Measurements from ENCODE around the gene ARHGAP18.

ARHGAP18 gene

DNA sequence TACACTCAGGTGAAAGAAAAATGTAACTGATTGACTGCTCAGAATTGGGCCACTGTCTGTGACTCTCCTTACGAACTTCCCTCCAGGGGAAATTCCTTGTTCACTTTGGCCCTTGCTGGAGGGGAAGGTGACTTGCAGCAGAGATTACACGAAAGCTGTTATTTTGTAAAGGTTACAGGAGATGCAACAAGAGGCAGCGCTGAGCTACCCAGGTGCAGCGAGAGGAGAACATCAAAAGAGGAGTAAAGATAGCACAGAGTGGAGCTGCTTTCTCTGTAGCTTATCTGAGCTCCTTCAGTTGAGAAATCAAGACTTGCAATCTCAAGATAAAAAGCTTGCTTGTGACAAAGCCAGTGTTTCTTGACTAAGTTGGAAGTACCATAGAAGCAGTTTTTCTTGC, 144.6 kb downstream of the ARHGAP18 start:
- H3K4me3 ChIP-seq (ENCODE audit: low read depth, low read length): no peak overlapping the region
- no peaks in the 10 kb centered on the region for H3K4me1 ChIP-seq (ENCODE audit: control insufficient read depth, insufficient read depth, low read length, unreplicated experiment)
- H3K36me3 ChIP-seq (ENCODE audit: insufficient read depth, low read length): peaks cover 3% of the 10 kb centered on the region; the same call in 1 of the 2 replicates
- H2AFZ ChIP-seq (ENCODE audit: low read length, unreplicated experiment): no peak overlapping the region
- H3K27me3 ChIP-seq (ENCODE audit: insufficient read depth, low read length): no peaks in the 10 kb centered on the region
- H3K27ac ChIP-seq (ENCODE audit: low read depth, low read length): no peak overlapping the region
- H3K79me2 ChIP-seq (ENCODE audit: control insufficient read depth, insufficient read depth, low read length, unreplicated experiment): no peaks in the 10 kb centered on the region

DNA sequence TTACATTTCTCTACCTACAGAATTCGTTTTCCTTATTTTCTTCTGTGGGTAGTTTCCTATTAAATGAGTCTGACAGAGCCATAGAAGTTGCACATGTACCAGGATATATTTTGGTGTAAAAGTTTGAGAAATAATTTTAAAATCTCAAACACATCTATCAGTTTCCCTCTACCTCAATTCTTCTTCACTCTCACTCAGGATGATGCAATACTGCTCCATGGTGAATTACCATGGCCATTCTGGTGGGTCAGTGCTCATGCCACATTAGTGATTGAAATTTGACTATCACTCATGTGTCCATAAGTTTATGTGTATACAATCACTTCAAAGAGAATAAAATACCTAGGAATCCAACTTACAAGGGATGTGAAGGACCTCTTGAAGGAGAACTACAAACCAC, 151.7 kb downstream of the ARHGAP18 start:
- Histone ChIP-seq H3K4me1 (ENCODE audit: control insufficient read depth, insufficient read depth, low read length, unreplicated experiment) (no peaks in the 10 kb centered on the region), H2AFZ (ENCODE audit: low read length, unreplicated experiment) (no peak overlapping the region), H3K27me3 (ENCODE audit: insufficient read depth, low read length) (no peaks in the 10 kb centered on the region), H3K27ac (ENCODE audit: low read depth, low read length) (no peak overlapping the region), H3K79me2 (ENCODE audit: control insufficient read depth, insufficient read depth, low read length, unreplicated experiment) (no peaks in the 10 kb centered on the region), H3K4me3 (ENCODE audit: low read depth, low read length) (no peak overlapping the region), H3K36me3 (ENCODE audit: insufficient read depth, low read length) (peaks cover 10% of the 10 kb centered on the region; the same call in 1 of the 2 replicates)

DNA sequence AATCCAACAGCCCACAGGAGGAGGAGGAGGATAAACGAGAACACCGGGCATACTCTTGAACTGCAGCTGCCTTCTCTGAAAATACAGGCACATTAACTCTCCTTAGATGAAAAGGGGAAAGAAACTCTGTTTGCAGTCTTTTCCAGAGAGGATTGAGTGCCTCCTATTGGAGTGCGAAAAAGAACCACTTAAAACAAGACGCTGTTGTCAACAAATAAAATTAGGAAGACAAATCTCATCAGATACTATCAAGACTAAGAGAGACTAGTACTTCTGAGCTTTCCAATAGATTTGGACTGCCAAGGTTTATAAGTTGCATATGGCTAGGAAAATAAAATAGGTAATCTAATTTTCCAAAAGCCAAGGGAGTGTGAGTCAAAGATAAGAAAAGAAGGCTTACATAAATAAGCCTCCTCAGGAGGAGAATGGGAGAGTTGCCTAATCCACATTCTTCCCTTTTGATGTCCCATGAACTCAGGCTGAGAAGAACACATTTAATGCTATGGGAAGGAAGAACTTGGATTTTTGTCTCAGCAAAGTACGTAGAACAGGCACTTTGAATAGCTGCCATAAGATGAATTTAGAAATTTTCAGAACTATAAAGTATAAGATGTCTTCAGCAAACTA, 154.7 kb downstream of the ARHGAP18 start:
- no peak overlapping the region for H2AFZ ChIP-seq (ENCODE audit: low read length, unreplicated experiment)
- H3K36me3 ChIP-seq (ENCODE audit: insufficient read depth, low read length): peaks cover 6% of the 10 kb centered on the region; the same call in 1 of the 2 replicates
- H3K27ac ChIP-seq (ENCODE audit: low read depth, low read length): no peak overlapping the region
- no peaks in the 10 kb centered on the region for H3K4me1 ChIP-seq (ENCODE audit: control insufficient read depth, insufficient read depth, low read length, unreplicated experiment)
- no peaks in the 10 kb centered on the region for H3K27me3 ChIP-seq (ENCODE audit: insufficient read depth, low read length)
- H3K79me2 ChIP-seq (ENCODE audit: control insufficient read depth, insufficient read depth, low read length, unreplicated experiment): no peaks in the 10 kb centered on the region
- H3K4me3 ChIP-seq (ENCODE audit: low read depth, low read length): no peak overlapping the region

DNA sequence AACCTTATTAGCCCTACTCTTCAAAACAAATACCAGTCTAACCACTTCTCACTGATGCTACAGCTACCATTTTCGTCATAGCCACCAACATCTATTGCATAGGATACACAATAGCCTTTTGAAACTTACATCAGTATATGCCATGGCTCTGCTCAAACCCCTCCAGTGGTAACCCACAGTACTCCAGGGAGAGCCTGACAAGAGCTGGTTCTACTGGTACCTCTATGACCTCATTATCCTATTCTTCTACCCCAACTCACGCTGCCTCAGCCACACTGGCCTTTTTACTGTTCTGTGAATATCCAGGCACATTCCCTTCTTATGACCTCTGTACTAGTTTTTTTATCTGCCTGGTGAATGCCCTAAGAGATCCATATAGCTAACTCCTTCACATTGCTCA, 157.6 kb downstream of the ARHGAP18 start:
- Histone ChIP-seq H3K79me2 (ENCODE audit: control insufficient read depth, insufficient read depth, low read length, unreplicated experiment) (no peaks in the 10 kb centered on the region), H3K36me3 (ENCODE audit: insufficient read depth, low read length) (no peaks in the 10 kb centered on the region), H3K27me3 (ENCODE audit: insufficient read depth, low read length) (no peaks in the 10 kb centered on the region), H3K4me3 (ENCODE audit: low read depth, low read length) (no peak overlapping the region), H2AFZ (ENCODE audit: low read length, unreplicated experiment) (no peak overlapping the region), H3K27ac (ENCODE audit: low read depth, low read length) (no peak overlapping the region), H3K4me1 (ENCODE audit: control insufficient read depth, insufficient read depth, low read length, unreplicated experiment) (no peaks in the 10 kb centered on the region)

DNA sequence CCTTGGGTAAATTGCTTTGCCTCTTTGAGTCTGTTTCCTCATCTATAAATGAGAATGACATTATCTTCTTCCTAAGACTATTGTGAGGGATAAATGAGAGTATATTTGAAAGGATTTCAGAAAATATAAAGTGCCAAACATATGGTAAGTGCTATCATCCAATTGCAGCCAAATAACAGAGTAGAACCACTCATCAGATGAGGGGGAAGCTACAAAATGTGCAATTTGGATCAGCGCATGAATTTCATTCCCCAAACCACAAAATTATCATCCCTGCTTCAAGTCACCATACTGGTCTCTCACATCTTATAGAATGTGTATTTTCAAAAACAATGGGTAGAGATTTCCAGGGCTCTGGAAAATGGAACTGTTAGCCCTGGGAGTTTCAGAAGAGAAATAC, 158.5 kb downstream of the ARHGAP18 start:
- H3K27ac ChIP-seq (ENCODE audit: low read depth, low read length): no peak overlapping the region
- no peaks in the 10 kb centered on the region for H3K79me2 ChIP-seq (ENCODE audit: control insufficient read depth, insufficient read depth, low read length, unreplicated experiment)
- no peaks in the 10 kb centered on the region for H3K27me3 ChIP-seq (ENCODE audit: insufficient read depth, low read length)
- H2AFZ ChIP-seq (ENCODE audit: low read length, unreplicated experiment): no peak overlapping the region
- H3K4me1 ChIP-seq (ENCODE audit: control insufficient read depth, insufficient read depth, low read length, unreplicated experiment): no peaks in the 10 kb centered on the region
- H3K36me3 ChIP-seq (ENCODE audit: insufficient read depth, low read length): no peaks in the 10 kb centered on the region
- H3K4me3 ChIP-seq (ENCODE audit: low read depth, low read length): no peak overlapping the region

DNA sequence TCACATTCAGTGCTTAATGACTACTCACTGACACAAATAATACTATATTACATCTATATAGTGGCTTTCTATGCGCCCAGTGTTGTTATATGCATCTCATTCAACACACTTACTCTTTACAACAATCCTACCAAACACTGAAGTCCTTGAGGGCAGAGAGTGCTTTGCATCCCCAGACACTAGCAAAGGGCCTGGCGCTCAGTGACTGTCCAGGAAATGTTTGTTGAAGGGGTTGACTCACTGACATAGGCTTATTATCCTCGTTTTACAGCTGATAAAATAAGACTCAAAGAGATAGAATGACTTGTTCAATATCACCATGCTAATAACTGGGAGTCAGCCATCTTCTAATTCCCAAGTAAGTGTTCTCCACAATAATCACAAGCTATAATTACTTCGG, 163.3 kb downstream of the ARHGAP18 start:
- no peak overlapping the region for H3K27ac ChIP-seq (ENCODE audit: low read depth, low read length)
- H3K4me1 ChIP-seq (ENCODE audit: control insufficient read depth, insufficient read depth, low read length, unreplicated experiment): no peaks in the 10 kb centered on the region
- H3K36me3 ChIP-seq (ENCODE audit: insufficient read depth, low read length): peaks cover 14% of the 10 kb centered on the region
- H3K27me3 ChIP-seq (ENCODE audit: insufficient read depth, low read length): no peaks in the 10 kb centered on the region
- H2AFZ ChIP-seq (ENCODE audit: low read length, unreplicated experiment): no peak overlapping the region
- H3K79me2 ChIP-seq (ENCODE audit: control insufficient read depth, insufficient read depth, low read length, unreplicated experiment): no peaks in the 10 kb centered on the region
- no peak overlapping the region for H3K4me3 ChIP-seq (ENCODE audit: low read depth, low read length)

DNA sequence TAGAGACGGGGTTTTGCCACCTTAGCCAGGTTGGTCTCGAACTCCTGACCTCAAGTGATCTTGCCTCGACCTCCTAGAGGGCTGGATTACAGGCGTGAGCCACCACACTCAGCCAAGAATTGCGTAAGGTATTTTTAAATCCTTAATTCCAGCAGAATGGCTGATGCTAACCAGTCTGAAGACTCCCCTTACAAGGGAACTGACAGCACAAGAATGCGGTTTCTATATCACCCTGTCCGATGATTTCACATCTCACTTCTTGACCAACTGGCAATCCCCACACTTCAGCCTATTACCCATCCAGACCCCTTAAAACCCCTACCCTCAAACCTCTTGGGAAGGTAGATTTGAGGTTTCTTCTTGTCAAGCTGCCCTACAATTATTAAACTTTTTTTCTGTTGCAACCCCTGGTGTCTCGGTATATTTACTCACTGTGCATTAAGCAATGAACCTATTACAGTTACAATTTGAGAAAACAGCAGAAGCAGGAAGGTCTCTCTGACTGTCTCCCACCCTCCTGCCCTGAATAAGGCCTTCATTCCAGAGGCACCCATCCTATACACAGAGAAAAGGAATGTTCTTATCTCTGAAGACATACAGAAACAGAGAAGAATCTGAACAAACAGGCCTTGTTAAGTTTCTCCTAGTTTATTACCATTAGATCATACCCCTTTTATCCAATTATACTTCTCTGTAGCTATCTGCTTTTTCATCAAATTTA, 164.9 kb downstream of the ARHGAP18 start:
- no peak overlapping the region for H3K4me3 ChIP-seq (ENCODE audit: low read depth, low read length)
- H3K27me3 ChIP-seq (ENCODE audit: insufficient read depth, low read length): no peaks in the 10 kb centered on the region
- no peak overlapping the region for H2AFZ ChIP-seq (ENCODE audit: low read length, unreplicated experiment)
- no peak overlapping the region for H3K27ac ChIP-seq (ENCODE audit: low read depth, low read length)
- no peaks in the 10 kb centered on the region for H3K4me1 ChIP-seq (ENCODE audit: control insufficient read depth, insufficient read depth, low read length, unreplicated experiment)
- peaks cover 14% of the 10 kb centered on the region for H3K36me3 ChIP-seq (ENCODE audit: insufficient read depth, low read length)
- H3K79me2 ChIP-seq (ENCODE audit: control insufficient read depth, insufficient read depth, low read length, unreplicated experiment): no peaks in the 10 kb centered on the region

DNA sequence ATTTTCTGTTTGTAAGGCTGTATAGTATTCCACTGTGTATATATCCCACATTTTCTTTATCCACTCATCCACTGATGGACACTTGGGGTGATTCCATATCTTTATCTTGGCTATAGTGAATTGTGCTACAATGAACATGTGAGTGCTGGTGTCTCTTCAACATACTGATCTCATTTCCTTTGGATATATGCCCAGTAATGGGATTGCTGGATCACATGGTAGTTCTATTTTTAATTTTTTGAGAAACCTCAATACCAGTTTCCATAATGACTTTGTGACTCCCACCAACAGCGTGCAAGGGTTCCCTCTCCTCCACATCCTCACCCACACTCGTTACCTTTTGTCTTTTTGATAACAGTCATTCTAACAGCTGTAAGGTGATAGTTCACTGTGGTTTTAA, 166.0 kb downstream of the ARHGAP18 start:
- Histone ChIP-seq H3K27me3 (ENCODE audit: insufficient read depth, low read length) (no peaks in the 10 kb centered on the region), H3K4me3 (ENCODE audit: low read depth, low read length) (no peak overlapping the region), H2AFZ (ENCODE audit: low read length, unreplicated experiment) (no peak overlapping the region), H3K36me3 (ENCODE audit: insufficient read depth, low read length) (peaks cover 14% of the 10 kb centered on the region), H3K27ac (ENCODE audit: low read depth, low read length) (no peak overlapping the region), H3K4me1 (ENCODE audit: control insufficient read depth, insufficient read depth, low read length, unreplicated experiment) (no peaks in the 10 kb centered on the region), H3K79me2 (ENCODE audit: control insufficient read depth, insufficient read depth, low read length, unreplicated experiment) (no peaks in the 10 kb centered on the region)

DNA sequence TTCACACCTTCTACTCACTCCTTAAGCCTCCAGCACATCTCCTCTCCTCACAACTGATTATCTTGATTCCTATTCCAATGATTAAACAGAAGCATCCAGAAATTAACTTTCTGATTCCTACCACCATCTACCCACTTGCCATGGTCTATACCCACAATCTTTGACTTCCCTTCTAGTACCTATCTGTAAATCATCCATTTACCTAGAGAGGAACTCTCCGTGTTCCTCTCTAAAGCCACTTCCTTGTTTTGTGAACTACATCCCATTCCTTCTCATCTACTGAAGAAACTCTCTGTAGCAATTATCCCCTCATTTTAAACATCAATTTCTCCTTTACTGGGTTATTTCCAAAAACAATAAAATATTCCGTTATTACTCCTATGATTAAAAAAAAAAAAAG, 167.3 kb downstream of the ARHGAP18 start:
- no peaks in the 10 kb centered on the region for H3K27me3 ChIP-seq (ENCODE audit: insufficient read depth, low read length)
- H3K4me1 ChIP-seq (ENCODE audit: control insufficient read depth, insufficient read depth, low read length, unreplicated experiment): no peaks in the 10 kb centered on the region
- H3K36me3 ChIP-seq (ENCODE audit: insufficient read depth, low read length): peaks cover 14% of the 10 kb centered on the region
- H2AFZ ChIP-seq (ENCODE audit: low read length, unreplicated experiment): no peak overlapping the region
- no peaks in the 10 kb centered on the region for H3K79me2 ChIP-seq (ENCODE audit: control insufficient read depth, insufficient read depth, low read length, unreplicated experiment)
- H3K4me3 ChIP-seq (ENCODE audit: low read depth, low read length): no peak overlapping the region
- no peak overlapping the region for H3K27ac ChIP-seq (ENCODE audit: low read depth, low read length)

DNA sequence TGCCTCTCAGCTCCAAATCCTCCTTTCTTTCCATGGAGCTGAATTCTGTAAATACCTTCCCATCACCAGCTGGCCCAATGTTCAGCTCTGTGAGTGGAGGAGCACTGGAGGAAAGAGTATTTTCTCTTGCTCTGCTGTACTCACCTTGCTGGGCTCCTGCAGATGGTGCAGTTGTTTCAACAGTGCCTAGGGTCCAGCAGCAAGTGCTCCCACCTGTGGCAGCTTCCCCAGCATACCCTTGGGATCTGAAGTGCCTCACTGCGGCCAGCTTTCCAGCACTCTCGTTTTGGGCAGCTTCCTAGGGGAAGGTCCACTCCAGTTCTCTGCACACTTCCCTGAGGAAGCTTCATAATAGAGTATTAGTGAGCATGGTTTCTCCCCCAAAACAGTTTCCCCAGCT, 170.9 kb downstream of the ARHGAP18 start:
- H2AFZ ChIP-seq (ENCODE audit: low read length, unreplicated experiment): no peak overlapping the region
- no peaks in the 10 kb centered on the region for H3K79me2 ChIP-seq (ENCODE audit: control insufficient read depth, insufficient read depth, low read length, unreplicated experiment)
- no peak overlapping the region for H3K27ac ChIP-seq (ENCODE audit: low read depth, low read length)
- no peaks in the 10 kb centered on the region for H3K4me1 ChIP-seq (ENCODE audit: control insufficient read depth, insufficient read depth, low read length, unreplicated experiment)
- H3K4me3 ChIP-seq (ENCODE audit: low read depth, low read length): no peak overlapping the region
- H3K27me3 ChIP-seq (ENCODE audit: insufficient read depth, low read length): no peaks in the 10 kb centered on the region
- 0 out of 2 replicates have a peak, but pooled peaks cover 1% of the 10 kb centered on the region for H3K36me3 ChIP-seq (ENCODE audit: insufficient read depth, low read length)

DNA sequence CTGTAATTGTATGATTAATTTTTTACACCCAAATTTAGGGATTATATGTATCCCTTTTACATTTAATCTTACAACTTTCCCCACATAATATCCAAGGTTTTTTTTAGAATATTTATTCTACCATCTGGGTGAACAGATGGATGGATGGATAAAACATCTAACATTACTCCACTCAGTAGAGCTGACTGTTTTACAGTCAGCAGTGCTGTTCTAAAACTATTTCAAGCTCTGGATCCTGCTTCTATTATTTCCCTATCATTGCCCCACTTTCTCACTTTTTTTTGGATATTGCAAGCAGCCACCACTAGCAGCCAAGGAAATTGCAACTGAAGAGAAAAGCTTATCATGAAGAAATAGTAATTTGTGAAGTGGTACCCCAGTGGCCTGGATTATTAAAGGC, 173.7 kb downstream of the ARHGAP18 start:
- Histone ChIP-seq H3K79me2 (ENCODE audit: control insufficient read depth, insufficient read depth, low read length, unreplicated experiment) (no peaks in the 10 kb centered on the region), H2AFZ (ENCODE audit: low read length, unreplicated experiment) (no peak overlapping the region), H3K4me3 (ENCODE audit: low read depth, low read length) (no peak overlapping the region)

More for the DNA sequence above, 173.7 kb downstream of the ARHGAP18 start:
- no peak overlapping the region for H3K27ac ChIP-seq (ENCODE audit: low read depth, low read length)
- H3K27me3 ChIP-seq (ENCODE audit: insufficient read depth, low read length): no peaks in the 10 kb centered on the region
- H3K4me1 ChIP-seq (ENCODE audit: control insufficient read depth, insufficient read depth, low read length, unreplicated experiment): no peaks in the 10 kb centered on the region
- H3K36me3 ChIP-seq (ENCODE audit: insufficient read depth, low read length): no peaks in the 10 kb centered on the region

Measured in ACC112 (cell line).